ENCODE results near the gene SERHL2.
"Not testable (repeated sequence)": the region's sequence is repeated elsewhere in the genome, so short reads cannot be mapped to it uniquely, and the experiment has no call there.

The SERHL2 gene

GRCh38 chr22:42536166-42536565, 17.6 kb upstream of the SERHL2 start:
- no peak for DNase-seq

GRCh38 chr22:42536634-42537033, 17.1 kb upstream of the SERHL2 start:
- not testable (repeated sequence) for DNase-seq

GRCh38 chr22:42537199-42537831, 16.4 kb upstream of the SERHL2 start:
- not testable (repeated sequence) for DNase-seq

- not testable (repeated sequence) for DNase-seq
Observed at GRCh38 chr22:42539236-42539771, 14.5 kb upstream of the SERHL2 start.

- no peak for DNase-seq
Observed at GRCh38 chr22:42544686-42545085, 9.1 kb upstream of the SERHL2 start.

- DNase-seq, result no peak
Observed at GRCh38 chr22:42547562-42547961, 6.2 kb upstream of the SERHL2 start.

GRCh38 chr22:42548126-42548525, 5.6 kb upstream of the SERHL2 start:
- not testable (repeated sequence) for DNase-seq

- no peak for DNase-seq
Observed at GRCh38 chr22:42548597-42549330, 5.0 kb upstream of the SERHL2 start.

GRCh38 chr22:42549331-42550060, 4.3 kb upstream of the SERHL2 start:
- no peak for DNase-seq

GRCh38 chr22:42552294-42552647, 1.5 kb upstream of the SERHL2 start:
- DNase-seq, result not testable (repeated sequence)

- DNase-seq, result no peak
Observed at GRCh38 chr22:42560381-42560780, 6.6 kb downstream of the SERHL2 start.

GRCh38 chr22:42560781-42561180, 7.0 kb downstream of the SERHL2 start:
- DNase-seq, result no peak

- DNase-seq, result no peak
Observed at GRCh38 chr22:42561856-42562255, 8.1 kb downstream of the SERHL2 start.

- no peak for DNase-seq
Observed at GRCh38 chr22:42562279-42562678, 8.5 kb downstream of the SERHL2 start.

- DNase-seq, result no peak
Observed at GRCh38 chr22:42562684-42563083, 8.9 kb downstream of the SERHL2 start.

GRCh38 chr22:42563943-42564342, 10.2 kb downstream of the SERHL2 start:
- not testable (repeated sequence) for DNase-seq

GRCh38 chr22:42564699-42565098, 10.9 kb downstream of the SERHL2 start:
- no peak for DNase-seq

- no peak for DNase-seq
Observed at GRCh38 chr22:42565956-42566355, 12.2 kb downstream of the SERHL2 start.

GRCh38 chr22:42567950-42568349, 14.2 kb downstream of the SERHL2 start:
- not testable (repeated sequence) for DNase-seq

- not testable (repeated sequence) for DNase-seq
Observed at GRCh38 chr22:42570580-42570979, 16.8 kb downstream of the SERHL2 start.

- DNase-seq, result not testable (repeated sequence)
Observed at GRCh38 chr22:42571068-42571467, 17.3 kb downstream of the SERHL2 start.

GRCh38 chr22:42574046-42574445, 20.3 kb downstream of the SERHL2 start:
- DNase-seq, result not testable (repeated sequence)

GRCh38 chr22:42574468-42574867, 20.7 kb downstream of the SERHL2 start:
- not testable (repeated sequence) for DNase-seq
